NCI-H748 treated with DMSO at 0.1 percent for 48 hours (cell line): ENCODE data around the gene ADGRG1.
A peak's percentile ranks its signal among the peaks of the same experiment; 100 is the strongest.

Experiments
- DNase-seq: peaks from one replicate; lab custom pipeline; 2025; lab: John Stamatoyannopoulos, UW

ADGRG1 gene

GRCh38 chr16:57635266-57636097 is 7.1 kb downstream of the ADGRG1 start:
- no peak for DNase-seq

- DNase-seq: no peak
Observed at GRCh38 chr16:57636184-57636583, 7.8 kb downstream of the ADGRG1 start.

- no peak for DNase-seq
Observed at GRCh38 chr16:57637020-57637419, 8.6 kb downstream of the ADGRG1 start.

- DNase-seq: no peak
Observed at GRCh38 chr16:57637424-57637823, 9.0 kb downstream of the ADGRG1 start.

- no peak for DNase-seq
Observed at GRCh38 chr16:57637965-57638364, 9.5 kb downstream of the ADGRG1 start.

- DNase-seq: no peak
Observed at GRCh38 chr16:57638381-57638780, 10.0 kb downstream of the ADGRG1 start.

- peak; percentile 66 for DNase-seq
Observed at GRCh38 chr16:57639172-57639887, 10.9 kb downstream of the ADGRG1 start.

- no peak for DNase-seq
Observed at GRCh38 chr16:57640185-57640584, 11.8 kb downstream of the ADGRG1 start.

GRCh38 chr16:57640612-57641011 is 12.2 kb downstream of the ADGRG1 start:
- DNase-seq: no peak

GRCh38 chr16:57642160-57643135 is 14.0 kb downstream of the ADGRG1 start:
- no peak for DNase-seq

- DNase-seq: no peak
Observed at GRCh38 chr16:57643147-57643874, 14.9 kb downstream of the ADGRG1 start.

- DNase-seq: no peak
Observed at GRCh38 chr16:57643910-57644309, 15.5 kb downstream of the ADGRG1 start.

- no peak for DNase-seq
Observed at GRCh38 chr16:57644383-57645014, 16.1 kb downstream of the ADGRG1 start.

GRCh38 chr16:57645169-57645568 is 16.7 kb downstream of the ADGRG1 start:
- no peak for DNase-seq

- DNase-seq: no peak
Observed at GRCh38 chr16:57645691-57646387, 17.4 kb downstream of the ADGRG1 start.

- DNase-seq: no peak
Observed at GRCh38 chr16:57646388-57647039, 18.1 kb downstream of the ADGRG1 start.

GRCh38 chr16:57647136-57647875 is 18.9 kb downstream of the ADGRG1 start:
- DNase-seq: no peak

GRCh38 chr16:57648125-57648524 is 19.7 kb downstream of the ADGRG1 start:
- no peak for DNase-seq
